H1 (cell line): ENCODE measurements around the gene FGF19. TPM values are rescaled to one million over a fixed set of nuclear protein-coding genes. Genes with fewer than 3 reads are reported as not detected.

ENCODE experiments used
- ATF3 ChIP-seq: IDR thresholded peaks from 2 replicates; pipeline ENCODE4 v1.6.1; 2011; ENCODE audit warnings: low read depth, mild to moderate bottlenecking, low read length; ENCODE audit not compliant: insufficient read depth
- CBX5 ChIP-seq: fragments of 300-800, 300-1000 bp; sonication (generic); IDR thresholded peaks from 2 replicates; pipeline ENCODE4 v1.7.1; 2016; ENCODE audit warnings: antibody characterized with exemption, low read length, low read depth
- EGR1 ChIP-seq: IDR thresholded peaks from 2 replicates; pipeline ENCODE4 v1.6.1; 2011; ENCODE audit warnings: low read depth, low read length, borderline replicate concordance
- JUN ChIP-seq: IDR thresholded peaks from 2 replicates; pipeline ENCODE4 v1.6.1; 2011; ENCODE audit warnings: low read depth, mild to moderate bottlenecking, improper control_type of control experiment, low read length
- RNF2 ChIP-seq: fragments of 200-900, 300-1000 bp; sonication (generic); IDR thresholded peaks from 2 replicates; pipeline ENCODE4 v1.7.1; 2016; ENCODE audit warnings: borderline replicate concordance, low read depth, mild to moderate bottlenecking, antibody characterized with exemption, low read length; ENCODE audit not compliant: poor library complexity, severe bottlenecking; ENCODE audit errors: missing control alignments
- SAP30 ChIP-seq: fragments of 300-600 bp; sonication (generic); IDR thresholded peaks from 2 replicates; pipeline ENCODE4 v1.7.1; 2012; ENCODE audit warnings: low read length, moderate library complexity, mild to moderate bottlenecking, inconsistent platforms; ENCODE audit not compliant: insufficient read depth, insufficient replicate concordance
- SIX5 ChIP-seq: IDR thresholded peaks from 2 replicates; pipeline ENCODE4 v1.6.1; 2011; ENCODE audit warnings: mild to moderate bottlenecking, low read depth, low read length
- SP2 ChIP-seq: IDR thresholded peaks from 2 replicates; pipeline ENCODE4 v1.6.1; 2012; ENCODE audit warnings: mild to moderate bottlenecking, low read length, inconsistent platforms
- polyA plus RNA-seq, 7 experiments: library from polyadenylated mRNA; depleted of rRNA in 3 of 7; stranded (reverse) in 5 of 7; unstranded in 2 of 7; fragments of >200 nt in 5 of 7; fragments of 200-250 nt in 2 of 7; gene quantifications; 1 replicate in 5 of 7; 2 replicates in 1 of 7; 4 replicates in 1 of 7; pipeline versions ENCODE4 v1.2.1 to v1.2.3, GENCODE V29; 2011 to 2013; ENCODE audit warnings: missing spikeins in 2 of 7, mixed read lengths in 2 of 7
- total RNA-seq: library from RNA; stranded (reverse); fragmentation: NEBNext Ultra II Directional; extraction: Animal tissue kit (Norgen Biotek cat#: 25700); gene quantifications from 2 replicates; pipeline ENCODE4 v1.2.1, GENCODE V29; 2021
- TF ChIP-seq, protein P1 (sequence below): fragments of 300-600 bp; sonication (generic); IDR thresholded peaks from 2 replicates; pipeline ENCODE4 v1.7.1; 2012; ENCODE audit warnings: low read length, moderate library complexity, mild to moderate bottlenecking, inconsistent platforms; ENCODE audit not compliant: insufficient replicate concordance

The FGF19 gene
- total and polyA plus RNA-seq, 2 of the 8 experiments (the other 6 are each of a cell fraction or from before 2014, with no cell fraction given) = 9.6 to 14.8 TPM

DNA sequence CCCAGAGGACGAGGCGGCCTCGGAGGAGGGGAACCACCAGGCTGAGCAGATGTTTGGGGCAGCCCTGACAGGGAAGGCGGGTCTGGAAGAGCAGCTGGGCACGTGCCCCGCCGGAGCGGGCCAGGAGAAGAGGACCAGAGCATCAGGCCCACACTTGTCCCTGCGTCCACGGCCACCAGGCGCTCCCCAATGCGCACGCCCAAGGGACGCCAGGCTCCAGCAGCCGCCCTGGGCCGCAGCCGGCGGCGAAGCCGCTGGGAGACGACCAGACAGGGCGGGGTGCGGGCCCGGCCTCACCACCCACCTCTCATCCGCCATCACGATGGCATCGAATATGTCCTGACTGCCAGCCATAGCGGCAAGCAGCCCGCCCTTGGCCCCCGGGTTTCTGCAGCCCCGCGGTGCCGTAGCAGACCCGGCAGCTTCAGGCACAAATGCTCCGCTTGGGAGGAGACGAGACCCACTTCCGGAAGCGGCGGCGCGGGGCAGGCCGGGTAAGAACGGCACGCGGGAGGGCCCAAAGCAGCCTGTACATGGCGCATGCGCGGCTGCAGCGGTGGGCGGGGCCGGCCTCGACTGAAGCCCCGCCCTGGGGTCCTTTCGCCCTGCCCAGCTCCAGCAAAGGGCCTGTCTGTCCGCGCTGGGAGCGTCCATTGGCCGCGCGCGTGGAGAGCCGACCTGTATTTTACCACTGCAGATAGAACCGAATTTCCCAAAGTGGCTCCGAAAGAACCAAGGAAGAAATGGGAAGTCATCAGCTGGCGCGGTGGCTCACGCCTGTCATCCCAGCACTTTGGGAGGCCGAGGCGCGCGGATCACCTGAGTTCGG, 28.7 kb downstream of the FGF19 start, which contains the start of gene LTO1 (continued):
- TF ChIP-seq ATF3 (no peak), EGR1 (no peak), SAP30 (peak; percentile 46), JUN (no peak), RNF2 (no peak), CBX5 (no peak), SIX5 (no peak), SP2 (no peak)
- TF ChIP-seq, protein P1, sequence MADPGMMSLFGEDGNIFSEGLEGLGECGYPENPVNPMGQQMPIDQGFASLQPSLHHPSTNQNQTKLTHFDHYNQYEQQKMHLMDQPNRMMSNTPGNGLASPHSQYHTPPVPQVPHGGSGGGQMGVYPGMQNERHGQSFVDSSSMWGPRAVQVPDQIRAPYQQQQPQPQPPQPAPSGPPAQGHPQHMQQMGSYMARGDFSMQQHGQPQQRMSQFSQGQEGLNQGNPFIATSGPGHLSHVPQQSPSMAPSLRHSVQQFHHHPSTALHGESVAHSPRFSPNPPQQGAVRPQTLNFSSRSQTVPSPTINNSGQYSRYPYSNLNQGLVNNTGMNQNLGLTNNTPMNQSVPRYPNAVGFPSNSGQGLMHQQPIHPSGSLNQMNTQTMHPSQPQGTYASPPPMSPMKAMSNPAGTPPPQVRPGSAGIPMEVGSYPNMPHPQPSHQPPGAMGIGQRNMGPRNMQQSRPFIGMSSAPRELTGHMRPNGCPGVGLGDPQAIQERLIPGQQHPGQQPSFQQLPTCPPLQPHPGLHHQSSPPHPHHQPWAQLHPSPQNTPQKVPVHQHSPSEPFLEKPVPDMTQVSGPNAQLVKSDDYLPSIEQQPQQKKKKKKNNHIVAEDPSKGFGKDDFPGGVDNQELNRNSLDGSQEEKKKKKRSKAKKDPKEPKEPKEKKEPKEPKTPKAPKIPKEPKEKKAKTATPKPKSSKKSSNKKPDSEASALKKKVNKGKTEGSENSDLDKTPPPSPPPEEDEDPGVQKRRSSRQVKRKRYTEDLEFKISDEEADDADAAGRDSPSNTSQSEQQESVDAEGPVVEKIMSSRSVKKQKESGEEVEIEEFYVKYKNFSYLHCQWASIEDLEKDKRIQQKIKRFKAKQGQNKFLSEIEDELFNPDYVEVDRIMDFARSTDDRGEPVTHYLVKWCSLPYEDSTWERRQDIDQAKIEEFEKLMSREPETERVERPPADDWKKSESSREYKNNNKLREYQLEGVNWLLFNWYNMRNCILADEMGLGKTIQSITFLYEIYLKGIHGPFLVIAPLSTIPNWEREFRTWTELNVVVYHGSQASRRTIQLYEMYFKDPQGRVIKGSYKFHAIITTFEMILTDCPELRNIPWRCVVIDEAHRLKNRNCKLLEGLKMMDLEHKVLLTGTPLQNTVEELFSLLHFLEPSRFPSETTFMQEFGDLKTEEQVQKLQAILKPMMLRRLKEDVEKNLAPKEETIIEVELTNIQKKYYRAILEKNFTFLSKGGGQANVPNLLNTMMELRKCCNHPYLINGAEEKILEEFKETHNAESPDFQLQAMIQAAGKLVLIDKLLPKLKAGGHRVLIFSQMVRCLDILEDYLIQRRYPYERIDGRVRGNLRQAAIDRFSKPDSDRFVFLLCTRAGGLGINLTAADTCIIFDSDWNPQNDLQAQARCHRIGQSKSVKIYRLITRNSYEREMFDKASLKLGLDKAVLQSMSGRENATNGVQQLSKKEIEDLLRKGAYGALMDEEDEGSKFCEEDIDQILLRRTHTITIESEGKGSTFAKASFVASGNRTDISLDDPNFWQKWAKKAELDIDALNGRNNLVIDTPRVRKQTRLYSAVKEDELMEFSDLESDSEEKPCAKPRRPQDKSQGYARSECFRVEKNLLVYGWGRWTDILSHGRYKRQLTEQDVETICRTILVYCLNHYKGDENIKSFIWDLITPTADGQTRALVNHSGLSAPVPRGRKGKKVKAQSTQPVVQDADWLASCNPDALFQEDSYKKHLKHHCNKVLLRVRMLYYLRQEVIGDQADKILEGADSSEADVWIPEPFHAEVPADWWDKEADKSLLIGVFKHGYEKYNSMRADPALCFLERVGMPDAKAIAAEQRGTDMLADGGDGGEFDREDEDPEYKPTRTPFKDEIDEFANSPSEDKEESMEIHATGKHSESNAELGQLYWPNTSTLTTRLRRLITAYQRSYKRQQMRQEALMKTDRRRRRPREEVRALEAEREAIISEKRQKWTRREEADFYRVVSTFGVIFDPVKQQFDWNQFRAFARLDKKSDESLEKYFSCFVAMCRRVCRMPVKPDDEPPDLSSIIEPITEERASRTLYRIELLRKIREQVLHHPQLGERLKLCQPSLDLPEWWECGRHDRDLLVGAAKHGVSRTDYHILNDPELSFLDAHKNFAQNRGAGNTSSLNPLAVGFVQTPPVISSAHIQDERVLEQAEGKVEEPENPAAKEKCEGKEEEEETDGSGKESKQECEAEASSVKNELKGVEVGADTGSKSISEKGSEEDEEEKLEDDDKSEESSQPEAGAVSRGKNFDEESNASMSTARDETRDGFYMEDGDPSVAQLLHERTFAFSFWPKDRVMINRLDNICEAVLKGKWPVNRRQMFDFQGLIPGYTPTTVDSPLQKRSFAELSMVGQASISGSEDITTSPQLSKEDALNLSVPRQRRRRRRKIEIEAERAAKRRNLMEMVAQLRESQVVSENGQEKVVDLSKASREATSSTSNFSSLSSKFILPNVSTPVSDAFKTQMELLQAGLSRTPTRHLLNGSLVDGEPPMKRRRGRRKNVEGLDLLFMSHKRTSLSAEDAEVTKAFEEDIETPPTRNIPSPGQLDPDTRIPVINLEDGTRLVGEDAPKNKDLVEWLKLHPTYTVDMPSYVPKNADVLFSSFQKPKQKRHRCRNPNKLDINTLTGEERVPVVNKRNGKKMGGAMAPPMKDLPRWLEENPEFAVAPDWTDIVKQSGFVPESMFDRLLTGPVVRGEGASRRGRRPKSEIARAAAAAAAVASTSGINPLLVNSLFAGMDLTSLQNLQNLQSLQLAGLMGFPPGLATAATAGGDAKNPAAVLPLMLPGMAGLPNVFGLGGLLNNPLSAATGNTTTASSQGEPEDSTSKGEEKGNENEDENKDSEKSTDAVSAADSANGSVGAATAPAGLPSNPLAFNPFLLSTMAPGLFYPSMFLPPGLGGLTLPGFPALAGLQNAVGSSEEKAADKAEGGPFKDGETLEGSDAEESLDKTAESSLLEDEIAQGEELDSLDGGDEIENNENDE = no peak
